ENCODE results near the gene PLSCR1.
"Not testable (repeated sequence)": the region's sequence is repeated elsewhere in the genome, so short reads cannot be mapped to it uniquely, and the experiment has no call there.

Gene PLSCR1

GRCh38 chr3:146511402-146512134, 32.8 kb downstream of the PLSCR1 start:
- DNase-seq = no peak

GRCh38 chr3:146507331-146508120, 36.9 kb downstream of the PLSCR1 start:
- DNase-seq = no peak

- no peak for DNase-seq
Observed at GRCh38 chr3:146505516-146505915, 38.9 kb downstream of the PLSCR1 start.

- no peak for DNase-seq
Observed at GRCh38 chr3:146504498-146505197, 39.8 kb downstream of the PLSCR1 start.

- DNase-seq = peak; percentile 28
Observed at GRCh38 chr3:146503461-146504202, 40.8 kb downstream of the PLSCR1 start.

- DNase-seq = no peak
Observed at GRCh38 chr3:146502887-146503460, 41.4 kb downstream of the PLSCR1 start.

GRCh38 chr3:146501752-146502151, 42.7 kb downstream of the PLSCR1 start:
- no peak for DNase-seq

GRCh38 chr3:146499701-146500100, 44.7 kb downstream of the PLSCR1 start:
- no peak for DNase-seq

GRCh38 chr3:146498002-146498736, 46.2 kb downstream of the PLSCR1 start:
- no peak for DNase-seq

- DNase-seq = not testable (repeated sequence)
Observed at GRCh38 chr3:146497145-146497843, 47.1 kb downstream of the PLSCR1 start.

GRCh38 chr3:146496726-146497125, 47.7 kb downstream of the PLSCR1 start:
- no peak for DNase-seq

- no peak for DNase-seq
Observed at GRCh38 chr3:146496251-146496650, 48.2 kb downstream of the PLSCR1 start.

GRCh38 chr3:146493761-146494160, 50.6 kb downstream of the PLSCR1 start:
- no peak for DNase-seq

- no peak for DNase-seq
Observed at GRCh38 chr3:146493221-146493620, 51.2 kb downstream of the PLSCR1 start.

- no peak for DNase-seq
Observed at GRCh38 chr3:146491303-146491702, 53.1 kb downstream of the PLSCR1 start.

- DNase-seq = no peak
Observed at GRCh38 chr3:146485297-146485696, 59.1 kb downstream of the PLSCR1 start.

GRCh38 chr3:146476094-146476740, 68.2 kb downstream of the PLSCR1 start:
- DNase-seq = no peak

GRCh38 chr3:146474976-146475375, 69.4 kb downstream of the PLSCR1 start:
- DNase-seq = not testable (repeated sequence)

GRCh38 chr3:146473726-146474125, 70.7 kb downstream of the PLSCR1 start:
- DNase-seq = no peak

GRCh38 chr3:146472611-146473010, 71.8 kb downstream of the PLSCR1 start:
- no peak for DNase-seq

GRCh38 chr3:146471012-146471411, 73.4 kb downstream of the PLSCR1 start:
- DNase-seq = no peak
